ENCODE measurements around the gene LDHA.

GRCh38 chr11:18393581-18394274 is 635 bp upstream of the LDHA start:
- TF ChIP-seq CTCF (IDR thresholded peaks at IDR 0.05) = no peak
- TF ChIP-seq POLR2A (IDR thresholded peaks at IDR 0.05) = no peak

All from adrenal gland (tissue), 5 donors.